NCI-H1436 (cell line): ENCODE measurements around the gene TPI1.
"Not testable (repeated sequence)": the region's sequence is repeated elsewhere in the genome, so short reads cannot be mapped to it uniquely, and the experiment has no call there.

Experiments
- DNase-seq: peaks from one replicate; lab custom pipeline; 2025; lab: John Stamatoyannopoulos, UW

Gene TPI1

DNA sequence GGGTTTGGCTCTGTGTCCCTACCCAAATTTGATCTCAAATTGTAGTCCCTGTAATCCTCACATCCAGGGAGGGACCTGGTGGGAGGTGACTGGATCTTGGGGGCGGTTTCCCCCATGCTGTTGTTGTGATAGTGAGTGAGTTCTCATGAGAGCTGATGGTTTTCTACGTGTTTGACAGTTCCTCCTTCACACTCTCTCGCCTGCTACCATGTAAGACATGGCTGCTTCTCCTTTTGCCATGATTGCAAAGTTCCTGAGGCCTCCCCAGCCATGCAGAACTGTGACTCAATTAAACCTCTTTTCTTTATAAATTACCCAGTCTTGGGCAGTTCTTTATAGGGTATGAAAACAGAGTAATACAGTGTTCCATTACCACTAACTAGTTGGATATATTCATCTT, 27.0 kb downstream of the TPI1 start:
- DNase-seq: no peak

DNA sequence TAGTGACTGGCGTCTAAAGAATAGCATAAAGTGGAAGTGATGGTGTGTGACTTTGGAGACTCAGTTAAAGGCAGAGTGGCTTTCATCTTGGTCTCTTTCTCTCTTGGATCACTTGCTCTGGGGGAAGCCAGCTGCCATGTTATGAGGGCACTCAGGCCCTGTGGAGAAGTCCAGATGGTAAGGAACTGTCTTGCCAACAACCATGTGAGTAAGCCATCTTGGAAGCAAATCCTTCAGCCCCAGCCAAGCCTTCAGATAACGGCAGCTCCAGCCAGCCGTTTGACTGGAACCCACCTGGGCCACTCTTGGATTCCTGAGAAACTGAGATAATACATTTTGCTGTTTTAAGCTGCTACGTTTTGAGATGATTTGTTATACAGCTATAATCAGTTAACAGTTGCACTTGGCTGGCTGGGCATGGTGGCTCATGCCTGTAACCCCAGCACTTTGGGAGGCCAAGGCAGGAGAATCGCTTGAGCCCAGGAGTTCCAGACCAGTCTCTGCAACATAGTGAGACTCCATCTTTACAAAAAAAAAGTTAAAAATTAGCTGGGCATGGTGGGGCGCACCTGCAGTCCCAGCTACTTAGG, 29.6 kb downstream of the TPI1 start:
- no peak for DNase-seq

DNA sequence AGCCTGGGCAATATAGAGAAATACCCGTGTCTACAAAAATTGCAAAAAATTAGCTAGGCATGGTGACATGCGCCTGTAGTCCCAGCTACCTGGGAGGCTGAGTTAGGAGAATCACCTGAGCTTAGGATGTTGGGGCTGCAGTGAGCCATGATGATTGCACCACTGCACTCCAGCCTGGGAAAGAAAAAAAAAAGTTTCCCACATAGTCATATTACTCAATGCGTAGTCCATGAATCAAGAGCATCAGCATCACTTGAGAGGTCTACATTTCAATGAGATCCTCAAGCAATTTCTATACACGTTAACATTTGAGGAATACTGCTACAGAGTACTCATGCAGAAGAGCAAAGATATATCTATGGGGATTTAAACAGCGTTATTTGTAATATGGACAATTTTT, 32.1 kb downstream of the TPI1 start:
- DNase-seq: no peak

DNA sequence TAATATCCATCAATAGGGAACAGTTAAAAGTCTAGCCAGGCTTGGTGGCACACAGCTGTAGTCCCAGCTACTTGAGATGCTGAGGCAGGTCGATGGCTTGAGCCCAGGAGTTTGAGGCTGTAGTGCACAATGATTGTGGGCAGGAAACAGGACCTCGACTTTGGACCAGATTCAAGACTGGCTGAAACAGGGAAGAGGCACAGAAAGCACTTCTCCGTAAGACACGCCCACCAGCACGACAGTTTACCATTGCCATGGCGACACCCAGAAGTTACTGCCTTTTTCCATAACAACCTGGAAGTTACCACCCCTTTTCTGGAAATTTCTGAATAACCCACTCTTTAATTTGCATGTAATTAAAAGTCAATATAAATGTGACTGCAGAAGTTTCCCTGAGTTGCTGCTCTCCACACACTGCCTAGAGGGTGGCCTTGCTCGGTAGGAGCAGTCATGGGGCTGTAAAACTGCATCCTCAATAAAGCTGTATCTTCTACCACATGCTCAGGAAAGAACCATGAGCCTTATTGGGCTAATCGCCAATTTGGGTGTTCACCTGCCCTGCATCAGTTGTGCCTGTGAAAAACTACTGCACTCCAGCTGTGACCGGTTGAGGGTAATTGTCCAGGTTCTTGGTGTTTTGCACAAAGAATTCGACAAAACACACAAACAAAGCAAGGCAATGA, 32.6 kb downstream of the TPI1 start:
- DNase-seq: no peak

DNA sequence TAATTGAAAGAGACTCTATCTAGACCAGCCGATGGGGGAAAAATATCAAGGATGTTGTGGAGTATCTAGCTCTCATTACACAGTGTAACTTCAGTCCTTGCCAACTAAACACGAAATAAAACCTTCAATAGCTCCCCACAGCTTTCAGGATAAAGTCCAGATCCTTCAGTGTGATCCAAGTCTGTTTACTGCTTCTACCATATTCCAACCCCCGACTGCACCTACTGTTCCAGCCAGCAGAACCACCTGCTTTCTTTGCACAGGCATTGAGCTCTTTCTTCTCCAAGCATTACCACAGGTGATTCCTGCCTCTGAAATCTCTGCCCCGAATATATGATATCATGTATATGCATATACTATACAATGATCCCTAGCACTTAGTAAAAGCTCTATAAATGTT, 35.1 kb downstream of the TPI1 start:
- DNase-seq: no peak

DNA sequence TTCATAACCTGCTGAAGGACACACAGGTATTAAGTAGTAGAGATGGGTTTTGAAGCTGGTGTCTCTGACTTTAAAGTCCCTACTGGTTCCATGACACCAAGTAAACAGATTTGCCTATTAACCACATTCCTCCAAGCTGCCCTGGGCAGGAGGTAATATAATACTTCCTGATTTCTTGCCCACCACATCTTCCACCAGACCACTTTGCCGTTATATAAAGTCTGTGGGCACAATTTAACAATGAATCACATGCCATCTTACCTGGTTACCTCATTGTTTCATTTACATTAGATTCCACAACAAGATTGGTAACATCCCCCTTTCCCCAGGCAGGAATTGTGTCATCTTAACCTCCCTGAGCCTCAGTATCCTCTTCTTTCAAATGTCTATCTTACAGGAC, 36.4 kb downstream of the TPI1 start:
- DNase-seq: no peak

DNA sequence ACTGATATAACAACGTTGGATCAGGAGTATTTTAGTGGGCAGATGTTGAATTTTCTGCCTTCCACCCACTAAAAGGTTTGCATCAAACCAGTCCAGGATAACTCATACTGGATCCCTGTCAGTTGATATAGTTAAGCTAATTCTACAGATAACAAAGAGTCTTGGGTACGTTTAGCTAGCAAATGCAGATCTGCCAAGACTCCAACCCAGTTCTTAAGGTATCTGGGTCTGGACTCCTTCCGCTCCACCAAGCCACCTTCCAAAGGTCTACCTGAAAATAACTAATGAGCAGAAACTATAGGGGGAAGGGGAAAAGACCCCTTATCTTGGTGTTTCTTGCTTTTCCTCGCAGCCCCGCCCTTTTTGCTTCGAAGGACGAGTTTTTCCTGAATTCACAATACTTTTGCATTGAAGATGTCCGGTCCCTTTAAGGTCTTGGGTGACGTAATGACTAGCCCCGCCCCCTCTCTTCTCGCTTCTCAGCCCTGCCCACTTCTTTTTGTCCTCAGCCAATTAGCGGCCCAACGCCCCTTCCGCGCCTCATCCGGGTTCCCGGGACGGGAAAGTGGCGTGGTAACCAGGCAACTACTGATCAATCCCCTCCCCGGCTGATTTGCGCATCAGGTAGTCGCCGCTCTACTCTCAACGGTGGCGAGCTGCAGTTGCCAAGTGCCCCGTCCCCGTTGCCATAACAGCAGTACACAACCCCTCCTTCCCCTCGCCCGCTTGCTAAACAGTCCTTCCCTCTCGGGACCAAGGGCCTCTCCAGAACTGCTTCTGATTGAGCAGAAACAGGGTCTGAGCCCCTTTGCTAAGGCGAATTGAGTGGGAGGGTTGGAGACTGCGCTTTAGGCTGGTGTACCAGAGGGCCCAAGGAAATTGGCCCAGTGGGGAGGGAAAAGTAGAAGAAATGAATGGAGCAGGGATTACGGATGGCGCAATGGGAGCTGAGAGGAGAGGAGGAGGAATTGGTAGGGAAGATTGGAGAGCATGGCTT, 37.2 kb downstream of the TPI1 start, which contains the start of gene LRRC23:
Gene LRRC23, plus strand, starts transcription at position 543 of the 997 bp plus-strand sequence. CDS start 812 bp downstream, outside the sequence.
- DNase-seq: peak; percentile 98

DNA sequence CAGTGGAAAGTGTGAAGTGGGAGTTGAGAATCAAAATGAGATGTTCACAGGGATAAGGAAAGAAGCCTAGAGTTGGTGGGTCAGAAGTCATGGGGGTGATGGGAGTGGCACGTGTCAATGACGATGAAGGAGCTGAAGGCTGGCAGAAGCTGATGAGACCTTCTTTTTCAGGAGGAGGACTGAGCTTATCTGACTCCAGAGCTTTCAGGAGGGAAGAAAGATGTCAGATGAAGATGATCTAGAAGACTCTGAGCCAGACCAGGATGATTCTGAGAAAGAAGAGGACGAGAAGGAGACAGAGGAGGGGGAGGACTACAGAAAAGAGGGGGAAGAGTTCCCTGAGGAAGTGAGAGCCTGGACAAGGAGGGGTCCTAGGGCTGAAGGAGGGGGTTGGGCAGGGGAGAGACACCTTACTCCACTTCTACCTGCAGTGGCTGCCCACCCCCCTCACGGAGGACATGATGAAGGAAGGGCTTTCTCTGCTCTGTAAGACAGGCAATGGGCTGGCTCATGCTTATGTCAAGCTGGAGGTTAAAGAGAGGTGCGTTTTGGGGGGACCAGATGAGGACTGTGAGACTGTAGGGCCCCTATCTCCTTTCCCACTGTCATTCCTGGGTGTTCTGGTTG, 38.2 kb downstream of the TPI1 start:
- DNase-seq: no peak

DNA sequence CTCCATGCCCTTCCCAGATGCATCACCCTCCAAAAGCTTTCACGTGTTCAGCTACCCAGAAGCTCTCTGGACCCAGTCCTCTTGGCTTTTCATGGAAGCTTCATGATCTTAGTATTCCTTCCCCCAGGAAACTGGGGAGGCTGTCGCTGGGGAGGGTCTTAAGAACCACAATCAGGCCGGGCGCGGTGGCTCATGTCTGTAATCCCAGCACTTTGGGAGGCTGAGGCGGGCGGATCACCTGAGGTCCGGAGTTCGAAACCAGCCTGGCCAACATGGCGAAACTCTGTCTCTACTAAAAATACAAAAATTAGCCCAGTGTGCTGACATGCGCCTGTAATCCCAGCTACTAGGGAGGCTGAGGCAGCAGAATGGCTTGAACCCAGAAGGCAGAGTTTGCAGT, 40.8 kb downstream of the TPI1 start:
- not testable (repeated sequence) for DNase-seq

DNA sequence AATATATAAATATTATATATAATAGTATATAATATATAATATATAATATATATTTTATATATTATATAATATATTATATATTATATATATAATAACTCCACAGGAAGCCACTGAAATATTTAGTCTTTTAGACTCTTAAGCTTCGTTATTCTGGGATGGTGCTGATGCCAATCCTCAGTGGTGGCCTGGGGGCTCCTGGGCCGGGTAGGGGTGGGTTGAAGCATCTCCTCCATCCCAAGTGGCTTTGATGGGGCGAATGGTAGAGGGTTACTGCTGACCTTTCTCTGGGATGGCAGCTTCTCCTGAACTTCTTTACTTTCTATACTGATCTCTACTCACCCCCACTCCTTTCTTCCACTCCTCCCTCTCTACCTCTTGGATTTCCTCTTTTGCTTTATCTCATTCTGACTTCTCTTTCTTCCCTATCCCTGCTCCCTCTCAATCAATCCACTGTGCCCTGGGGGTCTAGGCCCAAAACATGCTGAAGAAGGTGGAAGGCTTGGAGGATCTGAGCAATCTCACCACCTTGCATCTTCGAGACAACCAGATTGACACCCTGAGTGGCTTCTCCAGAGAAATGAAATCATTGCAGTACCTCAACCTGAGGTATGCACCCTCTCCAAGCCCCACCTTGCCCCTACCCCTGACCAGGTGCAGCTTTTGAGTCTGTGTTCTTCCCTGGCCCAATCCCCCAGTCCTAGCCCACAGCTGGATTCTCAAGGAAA, 42.3 kb downstream of the TPI1 start:
- DNase-seq: no peak

DNA sequence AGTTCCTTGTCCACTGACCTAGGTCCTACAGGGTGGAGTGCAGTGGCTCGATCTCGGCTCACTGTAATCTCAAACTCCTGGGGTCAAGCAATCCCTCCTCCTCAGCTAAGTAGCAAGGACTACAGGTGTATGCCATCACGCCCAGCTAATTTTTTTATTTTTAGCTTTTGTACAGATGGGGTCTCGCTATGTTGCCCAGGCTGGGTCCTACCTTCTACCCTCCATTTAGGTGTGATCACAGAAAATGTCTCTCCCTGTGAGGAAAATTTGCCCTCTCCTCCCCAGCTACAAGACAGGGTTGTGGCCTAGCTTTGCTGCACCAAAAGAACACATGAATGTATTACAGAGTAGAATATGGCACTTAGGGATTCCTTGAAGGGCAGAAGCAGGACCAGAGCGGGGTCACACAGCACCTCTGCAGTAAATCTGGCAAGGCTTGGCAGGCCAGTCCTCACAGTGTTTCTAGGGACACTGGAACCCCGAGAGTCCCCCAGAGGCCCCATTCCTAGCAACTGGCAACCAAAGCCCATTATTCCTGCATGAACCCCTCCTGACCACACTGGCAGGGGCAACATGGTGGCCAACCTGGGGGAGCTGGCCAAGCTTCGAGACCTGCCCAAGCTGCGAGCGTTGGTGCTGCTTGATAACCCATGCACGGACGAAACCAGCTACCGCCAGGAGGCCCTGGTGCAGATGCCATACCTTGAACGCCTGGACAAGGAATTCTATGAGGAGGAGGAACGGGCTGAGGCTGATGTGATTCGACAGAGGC, 45.0 kb downstream of the TPI1 start:
- DNase-seq: no peak

DNA sequence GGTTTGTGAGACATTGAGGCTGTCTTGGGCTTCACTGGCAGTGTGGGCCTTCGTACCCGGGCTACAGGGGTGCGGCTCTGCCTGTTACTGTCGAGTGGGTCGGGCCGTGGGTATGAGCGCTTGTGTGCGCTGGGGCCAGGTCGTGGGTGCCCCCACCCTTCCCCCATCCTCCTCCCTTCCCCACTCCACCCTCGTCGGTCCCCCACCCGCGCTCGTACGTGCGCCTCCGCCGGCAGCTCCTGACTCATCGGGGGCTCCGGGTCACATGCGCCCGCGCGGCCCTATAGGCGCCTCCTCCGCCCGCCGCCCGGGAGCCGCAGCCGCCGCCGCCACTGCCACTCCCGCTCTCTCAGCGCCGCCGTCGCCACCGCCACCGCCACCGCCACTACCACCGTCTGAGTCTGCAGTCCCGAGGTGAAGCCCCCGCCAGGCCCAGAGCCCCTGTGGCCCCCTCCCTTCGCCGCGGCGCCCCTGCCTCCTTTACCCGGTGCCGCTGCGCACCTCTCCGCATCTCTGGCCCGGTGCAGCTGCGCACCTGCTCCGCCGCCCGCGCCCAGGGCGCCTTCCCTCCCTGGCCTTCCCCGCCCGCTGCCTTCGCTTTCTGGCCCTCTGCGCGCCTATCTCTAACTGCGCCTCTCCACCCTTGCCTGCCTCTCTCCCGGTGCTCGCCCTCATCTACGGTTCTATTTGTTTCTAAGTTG, 47.1 kb downstream of the TPI1 start, which contains the start of gene ENO2:
Gene ENO2, plus strand, starts transcription at position 335 of the 701 bp plus-strand sequence. CDS start 1,253 bp downstream, outside the sequence.
- peak; percentile 70 for DNase-seq

DNA sequence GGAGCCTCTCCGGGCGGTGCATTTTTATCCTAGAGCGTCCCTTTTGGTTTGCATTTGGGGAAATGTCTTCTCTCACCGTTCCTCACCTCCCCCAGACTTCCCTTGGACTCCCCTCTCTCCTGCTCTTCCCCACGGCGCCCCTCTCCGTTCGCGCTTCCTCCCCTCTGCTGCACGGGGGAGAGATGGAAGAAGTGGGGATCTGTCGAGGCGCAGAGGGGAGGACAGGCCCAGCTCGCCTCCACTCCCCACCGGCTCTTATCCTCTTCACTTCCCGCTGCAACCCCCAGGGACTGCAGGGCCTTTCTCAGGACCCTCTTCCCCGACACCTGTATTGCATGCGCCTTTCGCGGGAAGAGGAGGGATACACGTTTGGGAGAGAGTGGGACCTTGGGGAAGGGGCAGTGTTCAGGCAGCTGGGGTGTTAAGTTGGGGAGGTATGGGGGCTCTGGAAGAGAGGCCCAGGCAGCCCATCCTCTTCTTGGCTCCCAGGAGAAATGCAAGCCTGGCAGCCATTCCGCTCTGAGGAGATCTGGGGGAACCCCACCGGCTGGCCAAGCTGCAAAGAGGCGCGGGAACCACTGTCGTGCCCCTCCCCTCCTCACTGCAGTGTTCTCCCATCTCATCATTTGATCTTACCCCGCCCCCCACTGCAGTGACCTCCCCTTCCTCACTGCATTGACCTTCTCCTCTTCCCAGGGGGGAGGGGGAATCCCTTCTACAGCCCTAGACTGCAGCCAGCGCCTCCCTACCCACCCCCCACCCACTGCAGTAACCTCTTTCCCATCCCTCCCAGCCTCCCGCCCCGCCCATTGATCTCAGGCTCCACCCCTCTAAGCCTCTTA, 47.8 kb downstream of the TPI1 start:
- DNase-seq: peak; percentile 36

DNA sequence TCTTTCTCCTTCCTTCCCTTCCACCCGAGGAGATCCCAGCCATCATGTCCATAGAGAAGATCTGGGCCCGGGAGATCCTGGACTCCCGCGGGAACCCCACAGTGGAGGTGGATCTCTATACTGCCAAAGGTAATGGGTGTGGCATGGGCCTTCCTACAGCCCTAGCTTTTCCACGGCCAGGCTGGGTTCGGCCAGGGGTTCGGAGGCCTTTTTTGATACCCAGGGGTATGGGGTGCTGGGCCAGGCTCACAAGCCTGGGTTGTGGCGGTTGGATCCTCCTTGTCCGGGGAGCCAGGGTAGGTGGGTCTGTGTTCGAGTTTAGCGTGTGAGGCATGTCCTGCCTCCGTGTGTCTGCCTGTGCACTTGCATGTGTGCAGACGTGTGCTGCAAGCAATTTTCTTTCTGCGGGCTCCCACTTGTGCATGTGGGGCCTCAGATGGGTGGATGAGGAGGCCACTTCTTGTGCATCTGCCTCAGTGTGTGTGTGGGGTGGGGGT, 48.5 kb downstream of the TPI1 start:
- DNase-seq: no peak

DNA sequence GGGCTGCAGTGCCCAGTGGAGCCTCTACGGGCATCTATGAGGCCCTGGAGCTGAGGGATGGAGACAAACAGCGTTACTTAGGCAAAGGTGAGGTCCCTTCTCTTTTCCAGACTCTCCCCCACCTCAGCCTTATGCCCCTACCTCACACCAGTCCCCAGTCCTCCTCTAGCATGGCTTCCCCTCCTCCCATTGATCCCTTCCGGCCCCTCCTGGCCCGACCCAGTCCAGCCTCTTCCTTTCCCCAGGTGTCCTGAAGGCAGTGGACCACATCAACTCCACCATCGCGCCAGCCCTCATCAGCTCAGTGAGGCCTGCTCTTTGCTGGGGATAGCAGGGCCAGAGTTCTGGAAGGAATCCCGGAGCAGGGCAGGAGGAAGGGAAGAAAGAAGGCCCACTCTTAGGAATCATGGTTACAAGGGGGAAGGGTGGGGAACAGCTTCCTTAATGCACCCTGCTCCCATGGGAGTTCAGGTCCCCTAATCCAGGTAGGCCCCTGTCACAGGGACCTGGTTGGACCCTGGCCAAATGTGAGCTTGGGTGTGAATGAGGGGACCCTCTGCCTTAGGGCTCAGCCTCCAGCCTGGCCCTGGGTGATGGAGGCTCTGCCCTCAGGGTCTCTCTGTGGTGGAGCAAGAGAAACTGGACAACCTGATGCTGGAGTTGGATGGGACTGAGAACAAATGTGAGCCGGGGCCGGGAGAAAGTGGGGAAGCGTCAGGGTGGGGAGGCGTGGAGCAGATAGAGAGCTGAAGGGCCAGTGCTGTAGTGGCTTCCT, 49.3 kb downstream of the TPI1 start:
- DNase-seq: no peak

DNA sequence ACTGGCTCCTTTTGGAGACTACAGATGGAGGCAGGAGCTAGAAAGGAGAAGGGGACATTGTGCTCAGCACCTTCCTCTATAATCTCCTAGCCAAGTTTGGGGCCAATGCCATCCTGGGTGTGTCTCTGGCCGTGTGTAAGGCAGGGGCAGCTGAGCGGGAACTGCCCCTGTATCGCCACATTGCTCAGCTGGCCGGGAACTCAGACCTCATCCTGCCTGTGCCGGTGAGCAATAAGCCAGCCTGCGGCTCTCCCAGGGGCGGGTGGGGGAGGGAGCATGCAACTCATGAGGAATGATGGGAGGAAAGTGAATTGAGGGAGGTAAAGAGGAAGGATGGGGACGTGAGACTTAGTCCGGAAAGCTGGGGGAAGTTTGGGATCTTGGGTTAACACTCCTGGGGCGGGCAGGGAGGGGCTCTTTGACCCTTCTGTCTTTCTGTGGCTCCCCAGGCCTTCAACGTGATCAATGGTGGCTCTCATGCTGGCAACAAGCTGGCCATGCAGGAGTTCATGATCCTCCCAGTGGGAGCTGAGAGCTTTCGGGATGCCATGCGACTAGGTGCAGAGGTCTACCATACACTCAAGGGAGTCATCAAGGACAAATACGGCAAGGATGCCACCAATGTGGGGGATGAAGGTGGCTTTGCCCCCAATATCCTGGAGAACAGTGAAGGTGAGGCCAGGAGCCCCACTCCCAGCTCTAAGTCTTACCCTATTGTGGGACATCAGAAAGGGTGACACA, 50.3 kb downstream of the TPI1 start:
- DNase-seq: no peak

DNA sequence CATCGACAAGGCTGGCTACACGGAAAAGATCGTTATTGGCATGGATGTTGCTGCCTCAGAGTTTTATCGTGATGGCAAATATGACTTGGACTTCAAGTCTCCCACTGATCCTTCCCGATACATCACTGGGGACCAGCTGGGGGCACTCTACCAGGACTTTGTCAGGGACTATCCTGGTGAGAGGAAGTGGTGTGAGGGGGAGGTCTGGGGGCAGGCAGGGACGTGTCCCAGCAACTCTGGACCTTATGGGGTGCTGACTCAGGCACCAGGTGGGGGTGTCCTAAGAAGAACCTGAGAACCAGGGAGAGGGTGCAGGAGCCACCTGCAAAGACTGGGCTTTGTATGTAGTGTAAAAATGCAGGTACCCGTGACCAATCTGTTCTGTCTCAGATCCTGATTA, 52.3 kb downstream of the TPI1 start:
- no peak for DNase-seq
